KG1 (cell line): Measurements from ENCODE around the gene MRPS26.
"Not testable (repeated sequence)": the region's sequence is repeated elsewhere in the genome, so short reads cannot be mapped to it uniquely, and the experiment has no call there.

Source experiments
- DNase-seq: peaks from one replicate; lab custom pipeline; 2025; lab: John Stamatoyannopoulos, UW

Gene MRPS26

GRCh38 chr20:3045816-3046676, at the start of gene MRPS26:
MRPS26 (plus strand) TSS chr20:3046052; CDS start chr20:3046069, 17 bp downstream.
- DNase-seq: peak; percentile 83

DNA sequence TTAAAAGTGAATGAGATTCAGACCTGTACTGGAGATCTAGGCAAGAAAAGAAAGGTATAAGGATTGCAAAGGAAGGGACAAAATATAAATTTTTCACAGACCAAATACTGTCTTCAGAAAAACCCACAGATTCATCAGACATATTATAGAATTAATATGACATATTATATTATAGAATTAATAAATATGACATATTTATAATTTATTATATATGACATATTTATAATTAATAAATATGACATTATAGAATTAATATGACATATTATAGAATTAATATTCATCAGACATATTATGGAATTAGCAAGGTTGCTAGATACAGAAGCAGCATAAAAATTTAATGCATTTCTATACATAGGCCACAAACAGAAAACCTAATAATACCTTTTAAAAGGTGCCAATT, 47.1 kb upstream of the MRPS26 start:
- DNase-seq: no peak

GRCh38 chr20:3000852-3001523, 44.9 kb upstream of the MRPS26 start:
- peak; percentile 35 for DNase-seq

- DNase-seq: no peak
Observed at GRCh38 chr20:3003416-3003815, 42.4 kb upstream of the MRPS26 start.

GRCh38 chr20:3010985-3011723, 34.7 kb upstream of the MRPS26 start:
- DNase-seq: no peak

DNA sequence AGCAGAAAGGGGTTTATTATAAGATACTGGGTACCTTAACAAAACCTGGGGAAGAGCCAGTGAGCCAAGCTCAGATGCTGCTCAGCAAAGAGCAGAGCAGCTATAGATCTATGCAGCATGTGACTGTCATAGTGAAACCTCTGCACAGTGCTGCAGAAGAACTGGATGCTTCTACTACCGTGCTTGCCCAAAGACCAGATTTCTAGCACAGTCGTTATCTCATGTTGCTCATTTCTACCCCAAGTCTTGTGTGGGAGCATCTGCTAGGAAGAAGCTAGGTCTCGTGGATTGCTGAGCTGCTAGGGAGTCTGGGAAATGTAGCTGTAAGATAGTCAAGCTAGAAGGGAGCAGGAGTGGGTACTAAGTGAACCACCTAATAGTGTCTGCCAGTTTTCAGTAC, 34.1 kb upstream of the MRPS26 start:
- DNase-seq: no peak

- no peak for DNase-seq
Observed at GRCh38 chr20:3013771-3014170, 32.1 kb upstream of the MRPS26 start.

DNA sequence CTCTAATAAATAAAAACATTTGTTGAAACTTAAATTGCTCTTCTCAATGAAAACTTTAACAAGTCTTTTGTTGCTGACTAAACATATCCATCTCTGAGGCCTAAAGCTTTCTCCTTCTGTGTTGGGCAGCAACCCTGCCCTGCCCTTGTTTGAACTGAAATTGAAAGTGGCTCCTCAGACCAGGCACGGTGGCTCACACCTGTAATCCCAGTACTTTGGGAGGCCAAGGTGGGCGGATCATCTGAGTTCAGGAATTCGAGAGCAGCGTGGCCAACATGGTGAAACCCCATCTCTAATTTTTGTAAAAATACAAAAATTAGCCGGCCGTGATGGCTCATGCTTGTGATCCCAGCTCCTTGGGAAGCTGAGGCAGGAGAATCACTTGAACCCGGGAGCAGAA, 31.7 kb upstream of the MRPS26 start:
- DNase-seq: no peak

DNA sequence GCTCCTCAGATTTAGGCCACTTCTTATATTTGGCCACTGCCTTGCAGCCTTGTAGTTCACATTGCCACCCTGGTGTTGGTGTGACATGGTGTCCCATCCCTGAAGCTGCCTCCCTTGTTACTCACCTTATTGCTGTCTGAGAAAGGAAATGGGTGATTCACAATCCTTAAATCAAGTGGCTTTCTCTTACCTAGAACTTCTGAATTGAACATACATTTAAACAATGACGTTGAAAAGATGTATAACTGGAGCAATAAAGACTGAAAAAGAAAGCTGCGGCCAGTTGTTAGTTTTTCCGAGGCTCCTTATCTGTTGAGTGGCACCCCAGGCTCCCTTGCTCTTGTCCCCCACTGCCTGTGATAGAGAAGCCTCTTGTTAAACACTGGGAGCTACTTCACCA, 31.2 kb upstream of the MRPS26 start:
- DNase-seq: no peak

DNA sequence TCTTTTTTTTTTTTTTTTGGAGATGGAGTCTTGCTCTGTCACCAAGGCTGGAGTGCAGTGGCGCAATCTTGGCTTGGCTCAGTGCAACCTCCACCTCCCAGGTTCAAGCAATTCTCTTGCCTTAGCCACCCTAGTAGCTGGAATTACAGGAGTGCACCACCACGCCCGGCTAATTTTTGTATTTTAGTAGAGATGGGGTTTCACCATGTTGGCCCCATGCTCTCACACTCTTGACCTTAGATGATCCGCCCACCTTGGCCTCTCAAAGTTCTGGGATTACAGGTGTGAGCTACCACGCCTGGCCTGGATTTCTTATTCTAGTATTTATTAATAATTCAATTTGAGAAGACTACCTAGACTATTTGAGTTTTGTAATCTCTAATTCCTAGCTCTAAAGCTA, 30.6 kb upstream of the MRPS26 start:
- not testable (repeated sequence) for DNase-seq

GRCh38 chr20:3021327-3021726, 24.5 kb upstream of the MRPS26 start:
- no peak for DNase-seq

DNA sequence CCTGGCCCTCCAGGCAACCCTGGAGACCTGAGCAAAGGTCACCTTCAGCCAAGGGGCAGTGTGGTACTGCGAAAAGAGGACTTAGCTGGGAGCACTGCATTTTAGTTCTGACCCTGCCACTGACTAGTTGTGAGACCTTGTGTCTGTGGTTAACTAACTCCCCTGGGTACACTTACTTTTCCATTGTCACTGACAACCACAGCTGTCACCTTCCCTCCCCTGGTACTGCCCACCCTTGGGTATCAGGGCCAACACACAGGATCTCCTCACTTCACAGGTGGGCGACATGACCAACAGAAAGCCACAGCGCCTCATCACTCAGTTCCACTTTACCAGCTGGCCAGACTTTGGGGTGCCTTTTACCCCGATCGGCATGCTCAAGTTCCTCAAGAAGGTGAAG, 24.1 kb upstream of the MRPS26 start:
- DNase-seq: no peak

DNA sequence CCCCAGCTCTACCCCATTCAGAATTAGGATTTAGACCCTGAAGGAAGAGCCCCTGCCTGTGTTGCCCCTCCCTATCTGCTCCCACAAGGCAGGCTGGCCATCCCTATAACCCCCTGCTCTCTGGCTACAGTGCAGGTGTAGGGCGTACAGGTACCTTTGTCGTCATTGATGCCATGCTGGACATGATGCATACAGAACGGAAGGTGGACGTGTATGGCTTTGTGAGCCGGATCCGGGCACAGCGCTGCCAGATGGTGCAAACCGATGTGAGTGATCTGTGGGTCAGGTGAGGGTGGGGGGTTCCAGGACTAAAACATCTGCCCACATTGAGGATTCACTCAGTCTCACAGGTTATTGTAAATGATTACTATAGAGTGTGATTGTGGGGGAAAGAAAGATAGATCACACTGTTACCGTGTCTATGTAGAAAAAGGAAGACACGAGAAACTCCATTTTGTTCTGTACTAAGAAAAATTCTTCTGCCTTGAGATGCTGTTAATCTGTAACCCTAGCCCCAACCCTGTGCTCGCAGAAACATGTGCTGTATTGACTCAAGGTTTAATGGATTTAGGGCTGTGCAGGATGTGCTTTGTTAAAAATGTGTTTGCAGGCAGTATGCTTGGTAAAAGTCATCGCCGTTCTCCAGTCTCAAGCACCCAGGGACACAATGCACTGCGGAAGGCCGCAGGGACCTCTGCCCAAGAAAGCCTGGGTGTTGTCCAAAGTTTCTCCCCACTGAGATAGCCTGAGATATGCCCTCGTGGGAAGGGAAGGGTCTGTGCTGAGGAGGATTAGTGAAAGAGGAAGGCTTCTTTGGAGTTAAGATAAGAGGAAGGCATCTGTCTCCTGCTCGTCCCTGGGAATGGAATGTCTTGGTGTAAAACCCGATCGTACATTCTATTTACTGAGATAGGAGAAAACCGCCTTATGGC, 23.0 kb upstream of the MRPS26 start:
- not testable (repeated sequence) for DNase-seq

- DNase-seq: no peak
Observed at GRCh38 chr20:3027987-3028386, 17.9 kb upstream of the MRPS26 start.

DNA sequence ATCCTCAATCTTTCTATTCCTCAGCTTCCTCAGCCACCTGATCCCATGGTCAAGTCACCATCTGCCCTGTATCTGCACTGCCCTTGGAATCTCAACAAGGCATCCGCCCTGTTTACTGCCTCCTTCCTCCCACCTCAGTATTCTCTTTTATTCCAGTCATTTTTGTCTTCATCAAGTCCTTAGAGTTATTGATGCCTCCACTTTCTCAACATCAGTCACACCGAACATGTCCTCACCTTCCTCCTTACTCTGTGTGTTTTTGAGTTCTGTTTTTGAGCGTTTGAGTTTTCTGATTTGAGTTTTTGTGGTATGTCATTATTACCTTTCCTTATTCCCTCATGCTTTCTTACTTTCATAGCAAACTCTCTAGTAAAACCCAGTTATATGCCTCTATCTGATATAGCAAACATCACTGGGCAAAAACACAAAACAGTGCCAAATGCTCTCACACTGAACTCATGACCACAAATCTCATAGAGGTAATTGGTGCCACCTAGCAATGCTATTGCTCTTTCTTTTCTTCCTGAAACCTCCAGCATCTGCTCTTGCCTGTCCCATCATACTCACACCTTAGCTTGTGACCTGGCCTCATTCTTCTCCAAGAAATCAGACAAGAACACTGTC, 14.2 kb upstream of the MRPS26 start:
- DNase-seq: no peak

GRCh38 chr20:3032624-3033023, 13.2 kb upstream of the MRPS26 start:
- DNase-seq: no peak

DNA sequence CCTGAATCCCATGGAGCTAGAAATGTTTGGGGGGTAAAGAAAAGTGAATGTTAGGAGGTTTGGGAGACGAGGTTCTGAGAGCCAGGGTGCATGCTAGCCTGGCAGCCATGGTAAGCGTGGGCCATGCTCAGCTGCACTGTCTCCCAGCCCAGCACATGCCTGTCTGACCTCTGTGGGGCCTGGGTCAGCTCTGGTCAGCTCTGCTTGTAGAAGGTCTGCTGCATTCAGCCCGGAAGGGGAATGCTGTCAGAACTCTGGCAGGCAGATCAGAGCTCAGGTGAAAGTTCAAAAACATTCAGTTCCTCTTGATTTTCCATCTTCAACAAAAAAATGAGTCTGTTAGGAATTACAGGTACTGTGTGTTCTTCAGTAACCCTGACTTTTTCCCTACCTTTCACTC, 8.2 kb upstream of the MRPS26 start:
- no peak for DNase-seq

DNA sequence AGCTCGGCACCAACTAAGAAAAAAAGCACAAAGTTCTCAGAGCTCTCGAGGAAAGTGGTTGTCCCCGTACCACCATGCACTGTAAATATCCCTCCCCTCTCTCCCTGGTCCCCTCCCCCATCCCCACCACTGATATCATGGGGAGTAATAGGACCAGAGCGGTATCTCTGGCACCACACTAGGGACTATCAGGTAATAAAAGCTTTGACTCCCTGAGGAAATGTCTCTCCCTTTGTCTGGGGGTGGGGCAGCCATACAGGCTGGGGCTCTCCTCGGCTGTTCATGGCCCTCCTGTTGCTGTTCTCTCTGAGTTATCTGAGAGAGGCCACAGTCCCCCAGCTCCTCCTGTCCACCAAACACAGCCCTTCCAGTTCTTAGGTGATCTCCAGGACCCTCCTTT, 7.4 kb upstream of the MRPS26 start:
- no peak for DNase-seq

DNA sequence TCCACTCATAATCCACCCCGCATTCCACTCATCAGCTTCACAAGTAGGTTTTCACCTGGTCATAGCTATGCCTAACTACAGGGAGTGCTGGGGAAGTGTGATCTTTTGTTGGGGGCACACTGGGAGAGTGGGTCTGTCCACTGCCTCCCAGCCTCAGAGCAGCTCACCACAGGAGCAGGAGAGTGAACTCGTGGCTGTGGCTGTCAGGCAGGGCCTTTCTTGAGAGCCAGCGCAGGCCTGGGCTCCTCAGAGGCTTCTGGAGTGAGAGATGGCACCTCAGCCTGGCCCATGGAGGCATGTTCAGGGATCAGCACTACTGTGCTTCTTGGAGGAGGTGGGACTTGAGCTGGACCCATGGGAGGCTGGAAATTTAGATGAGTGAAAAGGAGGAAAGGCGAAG, 6.4 kb upstream of the MRPS26 start:
- no peak for DNase-seq

- DNase-seq: no peak
Observed at GRCh38 chr20:3040086-3040485, 5.8 kb upstream of the MRPS26 start.

- DNase-seq: no peak
Observed at GRCh38 chr20:3041854-3042409, 3.9 kb upstream of the MRPS26 start.
